HepG2 (cell line): ENCODE measurements around the gene BAG3. TPM values are rescaled to one million over a fixed set of nuclear protein-coding genes. Genes with fewer than 3 reads are reported as not detected.

Experiments
- ATAD3A ChIP-seq: sonication (generic); formaldehyde crosslinking; IDR thresholded peaks from 2 replicates; pipeline ENCODE4 v1.4.0; 2020; ENCODE audit warnings: missing genetic modification reagents
- BORCS8-MEF2B ChIP-seq: sonication (generic); formaldehyde crosslinking; IDR thresholded peaks from 2 replicates; pipeline ENCODE4 v1.8.0; 2022; ENCODE audit warnings: mild to moderate bottlenecking, missing genetic modification reagents
- EZH2 ChIP-seq: conservative IDR thresholded peaks from 2 replicates; pipeline ENCODE4 v1.6.1; 2012; ENCODE audit warnings: mild to moderate bottlenecking, low read depth, low read length, moderate library complexity
- KLF6 ChIP-seq: IDR thresholded peaks from 2 replicates; pipeline ENCODE4 v1.8.0; 2016; ENCODE audit warnings: missing biosample characterization, missing genetic modification reagents
- PPARG ChIP-seq: conservative IDR thresholded peaks from 2 replicates; pipeline ENCODE4 v1.6.1; 2016; ENCODE audit warnings: missing biosample characterization, missing genetic modification reagents
- RBAK ChIP-seq: sonication (generic); formaldehyde crosslinking; IDR thresholded peaks from 2 replicates; pipeline ENCODE4 v1.5.1; 2020; ENCODE audit warnings: mild to moderate bottlenecking, missing genetic modification reagents
- ZNF180 ChIP-seq: sonication (generic); formaldehyde crosslinking; IDR thresholded peaks from 2 replicates; pipeline ENCODE4 v1.4.0; 2020; ENCODE audit warnings: low read depth, missing genetic modification reagents, borderline replicate concordance
- polyA plus RNA-seq, 8 experiments: library from polyadenylated mRNA; depleted of rRNA in 3 of 8; stranded (reverse) in 7 of 8; unstranded in 1 of 8; fragments of >200 nt; fragmentation: Illumina TruSeq in 4 of 8; extraction: Trizol in 4 of 8; gene quantifications; 2 replicates each; pipeline versions ENCODE4 v1.2.1 to v1.2.3, GENCODE V29; 2011 to 2016; ENCODE audit warnings: low read depth in 4 of 8, missing spikeins in 1 of 8, mixed read lengths in 1 of 8; ENCODE audit not compliant: insufficient read depth in 1 of 8
- total RNA-seq, 5 experiments: library from RNA; depleted of rRNA; stranded (reverse); fragments of >200 nt; fragmentation: Illumina TruSeq; extraction: Trizol; gene quantifications; 2 replicates each; pipeline ENCODE4 v1.2.3, GENCODE V29; 2016; ENCODE audit warnings: low read depth in 1 of 5
- TF ChIP-seq, protein P1 (sequence below): IDR thresholded peaks from 2 replicates; pipeline ENCODE4 v1.6.1; 2012; ENCODE audit warnings: inconsistent platforms
- TF ChIP-seq, protein P2 (sequence below): sonication (generic); formaldehyde crosslinking; IDR thresholded peaks from one replicate; pipeline ENCODE4 v1.5.1; 2020; ENCODE audit warnings: mild to moderate bottlenecking, missing genetic modification reagents; ENCODE audit errors: not compliant biosample characterization
- TF ChIP-seq, protein P3 (sequence below): sonication (generic); formaldehyde crosslinking; IDR thresholded peaks from 2 replicates; pipeline ENCODE4 v1.5.1; 2020; ENCODE audit warnings: missing genetic modification reagents, mild to moderate bottlenecking, borderline replicate concordance
- TF ChIP-seq, protein P4 (sequence below): sonication (generic); formaldehyde crosslinking; IDR thresholded peaks from 2 replicates; pipeline ENCODE4 v1.4.0; 2020; ENCODE audit warnings: missing genetic modification reagents
- TF ChIP-seq, protein P5 (sequence below): sonication (generic); formaldehyde crosslinking; IDR thresholded peaks from 2 replicates; pipeline ENCODE4 v1.8.1; 2023; ENCODE audit warnings: mild to moderate bottlenecking, moderate library complexity, missing genetic modification reagents
- TF ChIP-seq, protein P6 (sequence below): sonication (generic); formaldehyde crosslinking; IDR thresholded peaks from 2 replicates; pipeline ENCODE4 v1.8.1; 2023; ENCODE audit warnings: missing genetic modification reagents, inconsistent platforms, borderline replicate concordance

BAG3 gene
- total and polyA plus RNA-seq, 2 of the 13 experiments (the other 11 are each of a cell fraction or from before 2014, with no cell fraction given), result 2.9 to 6.7 TPM

DNA sequence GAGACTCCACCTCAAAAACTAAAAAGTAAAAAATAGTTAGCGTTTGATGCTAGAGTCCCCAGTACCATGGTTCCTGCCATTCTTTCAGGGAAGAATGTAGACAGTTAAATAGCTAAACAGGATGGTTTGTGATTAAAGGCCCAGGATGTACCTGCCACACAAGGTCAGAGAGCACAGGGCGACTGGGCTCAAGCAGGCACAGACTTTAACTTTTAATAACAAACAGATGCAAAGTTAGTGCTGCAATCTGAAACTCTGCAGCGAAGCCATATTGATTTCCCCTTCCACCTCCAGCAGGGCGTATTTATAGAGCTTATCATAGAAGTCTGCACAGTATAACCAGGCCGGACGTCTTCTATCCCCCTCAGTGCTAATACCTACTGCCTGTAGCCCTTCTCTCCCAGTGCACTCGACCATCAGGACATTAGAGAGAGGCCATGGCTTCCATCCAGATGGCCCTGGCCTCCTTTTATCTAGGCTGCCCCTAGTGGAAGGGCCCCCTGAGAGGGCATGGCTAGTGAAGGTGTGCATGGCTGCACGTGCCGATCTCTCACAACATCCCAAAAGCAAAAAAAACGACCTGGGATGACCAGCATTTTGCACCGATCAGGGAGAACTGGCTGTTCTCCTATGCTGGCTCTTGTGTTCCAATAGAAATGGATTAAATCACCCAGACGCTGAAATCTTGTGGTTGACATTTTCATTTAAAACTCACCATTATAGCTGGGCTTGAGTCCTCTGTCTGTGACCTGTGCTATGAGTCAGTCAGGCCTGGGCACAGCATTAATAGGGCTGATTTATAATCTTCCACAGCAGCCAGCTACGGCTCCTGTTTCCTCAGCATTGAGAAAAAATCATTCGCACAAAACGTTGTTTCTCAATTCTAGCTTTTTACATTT, 7.6 kb upstream of the BAG3 start (continued):
- TF ChIP-seq RBAK (CRISPR knock-in tag) (no peak), ATAD3A (CRISPR knock-in tag) (no peak), EZH2 (no peak), KLF6 (CRISPR knock-in tag) (no peak), ZNF180 (no peak), BORCS8-MEF2B (CRISPR knock-in tag) (0 out of 2 replicates have a peak, but pooled peaks have one; percentile 39), PPARG (CRISPR knock-in tag) (no peak)
- TF ChIP-seq, protein P1, sequence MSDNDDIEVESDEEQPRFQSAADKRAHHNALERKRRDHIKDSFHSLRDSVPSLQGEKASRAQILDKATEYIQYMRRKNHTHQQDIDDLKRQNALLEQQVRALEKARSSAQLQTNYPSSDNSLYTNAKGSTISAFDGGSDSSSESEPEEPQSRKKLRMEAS, result peak; percentile 84
- TF ChIP-seq, protein P2, sequence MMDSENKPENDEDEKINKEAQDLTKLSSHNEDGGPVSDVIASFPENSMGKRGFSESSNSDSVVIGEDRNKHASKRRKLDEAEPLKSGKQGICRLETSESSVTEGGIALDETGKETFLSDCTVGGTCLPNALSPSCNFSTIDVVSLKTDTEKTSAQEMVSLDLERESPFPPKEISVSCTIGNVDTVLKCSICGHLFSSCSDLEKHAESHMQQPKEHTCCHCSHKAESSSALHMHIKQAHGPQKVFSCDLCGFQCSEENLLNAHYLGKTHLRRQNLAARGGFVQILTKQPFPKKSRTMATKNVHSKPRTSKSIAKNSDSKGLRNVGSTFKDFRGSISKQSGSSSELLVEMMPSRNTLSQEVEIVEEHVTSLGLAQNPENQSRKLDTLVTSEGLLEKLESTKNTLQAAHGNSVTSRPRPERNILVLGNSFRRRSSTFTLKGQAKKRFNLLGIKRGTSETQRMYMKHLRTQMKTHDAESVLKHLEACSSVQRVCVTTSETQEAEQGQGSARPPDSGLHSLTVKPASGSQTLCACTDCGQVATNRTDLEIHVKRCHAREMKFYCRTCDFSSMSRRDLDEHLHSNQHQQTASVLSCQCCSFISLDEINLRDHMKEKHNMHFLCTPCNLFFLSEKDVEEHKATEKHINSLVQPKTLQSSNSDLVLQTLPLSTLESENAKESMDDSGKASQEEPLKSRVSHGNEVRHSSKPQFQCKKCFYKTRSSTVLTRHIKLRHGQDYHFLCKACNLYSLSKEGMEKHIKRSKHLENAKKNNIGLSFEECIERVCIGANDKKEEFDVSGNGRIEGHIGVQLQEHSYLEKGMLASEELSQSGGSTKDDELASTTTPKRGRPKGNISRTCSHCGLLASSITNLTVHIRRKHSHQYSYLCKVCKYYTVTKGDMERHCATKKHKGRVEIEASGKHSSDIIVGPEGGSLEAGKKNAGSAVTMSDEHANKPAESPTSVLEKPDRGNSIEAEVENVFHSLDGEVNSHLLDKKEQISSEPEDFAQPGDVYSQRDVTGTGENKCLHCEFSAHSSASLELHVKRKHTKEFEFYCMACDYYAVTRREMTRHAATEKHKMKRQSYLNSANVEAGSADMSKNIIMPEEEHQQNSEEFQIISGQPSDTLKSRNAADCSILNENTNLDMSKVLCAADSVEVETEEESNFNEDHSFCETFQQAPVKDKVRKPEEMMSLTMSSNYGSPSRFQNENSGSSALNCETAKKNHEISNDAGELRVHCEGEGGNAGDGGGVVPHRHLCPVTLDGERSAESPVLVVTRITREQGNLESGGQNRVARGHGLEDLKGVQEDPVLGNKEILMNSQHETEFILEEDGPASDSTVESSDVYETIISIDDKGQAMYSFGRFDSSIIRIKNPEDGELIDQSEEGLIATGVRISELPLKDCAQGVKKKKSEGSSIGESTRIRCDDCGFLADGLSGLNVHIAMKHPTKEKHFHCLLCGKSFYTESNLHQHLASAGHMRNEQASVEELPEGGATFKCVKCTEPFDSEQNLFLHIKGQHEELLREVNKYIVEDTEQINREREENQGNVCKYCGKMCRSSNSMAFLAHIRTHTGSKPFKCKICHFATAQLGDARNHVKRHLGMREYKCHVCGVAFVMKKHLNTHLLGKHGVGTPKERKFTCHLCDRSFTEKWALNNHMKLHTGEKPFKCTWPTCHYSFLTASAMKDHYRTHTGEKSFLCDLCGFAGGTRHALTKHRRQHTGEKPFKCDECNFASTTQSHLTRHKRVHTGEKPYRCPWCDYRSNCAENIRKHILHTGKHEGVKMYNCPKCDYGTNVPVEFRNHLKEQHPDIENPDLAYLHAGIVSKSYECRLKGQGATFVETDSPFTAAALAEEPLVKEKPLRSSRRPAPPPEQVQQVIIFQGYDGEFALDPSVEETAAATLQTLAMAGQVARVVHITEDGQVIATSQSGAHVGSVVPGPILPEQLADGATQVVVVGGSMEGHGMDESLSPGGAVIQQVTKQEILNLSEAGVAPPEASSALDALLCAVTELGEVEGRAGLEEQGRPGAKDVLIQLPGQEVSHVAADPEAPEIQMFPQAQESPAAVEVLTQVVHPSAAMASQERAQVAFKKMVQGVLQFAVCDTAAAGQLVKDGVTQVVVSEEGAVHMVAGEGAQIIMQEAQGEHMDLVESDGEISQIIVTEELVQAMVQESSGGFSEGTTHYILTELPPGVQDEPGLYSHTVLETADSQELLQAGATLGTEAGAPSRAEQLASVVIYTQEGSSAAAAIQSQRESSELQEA (CRISPR knock-in tag), result no peak
- TF ChIP-seq, protein P3, sequence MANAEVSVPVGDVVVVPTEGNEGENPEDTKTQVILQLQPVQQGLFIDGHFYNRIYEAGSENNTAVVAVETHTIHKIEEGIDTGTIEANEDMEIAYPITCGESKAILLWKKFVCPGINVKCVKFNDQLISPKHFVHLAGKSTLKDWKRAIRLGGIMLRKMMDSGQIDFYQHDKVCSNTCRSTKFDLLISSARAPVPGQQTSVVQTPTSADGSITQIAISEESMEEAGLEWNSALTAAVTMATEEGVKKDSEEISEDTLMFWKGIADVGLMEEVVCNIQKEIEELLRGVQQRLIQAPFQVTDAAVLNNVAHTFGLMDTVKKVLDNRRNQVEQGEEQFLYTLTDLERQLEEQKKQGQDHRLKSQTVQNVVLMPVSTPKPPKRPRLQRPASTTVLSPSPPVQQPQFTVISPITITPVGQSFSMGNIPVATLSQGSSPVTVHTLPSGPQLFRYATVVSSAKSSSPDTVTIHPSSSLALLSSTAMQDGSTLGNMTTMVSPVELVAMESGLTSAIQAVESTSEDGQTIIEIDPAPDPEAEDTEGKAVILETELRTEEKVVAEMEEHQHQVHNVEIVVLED (CRISPR knock-in tag), result no peak
- TF ChIP-seq, protein P4, sequence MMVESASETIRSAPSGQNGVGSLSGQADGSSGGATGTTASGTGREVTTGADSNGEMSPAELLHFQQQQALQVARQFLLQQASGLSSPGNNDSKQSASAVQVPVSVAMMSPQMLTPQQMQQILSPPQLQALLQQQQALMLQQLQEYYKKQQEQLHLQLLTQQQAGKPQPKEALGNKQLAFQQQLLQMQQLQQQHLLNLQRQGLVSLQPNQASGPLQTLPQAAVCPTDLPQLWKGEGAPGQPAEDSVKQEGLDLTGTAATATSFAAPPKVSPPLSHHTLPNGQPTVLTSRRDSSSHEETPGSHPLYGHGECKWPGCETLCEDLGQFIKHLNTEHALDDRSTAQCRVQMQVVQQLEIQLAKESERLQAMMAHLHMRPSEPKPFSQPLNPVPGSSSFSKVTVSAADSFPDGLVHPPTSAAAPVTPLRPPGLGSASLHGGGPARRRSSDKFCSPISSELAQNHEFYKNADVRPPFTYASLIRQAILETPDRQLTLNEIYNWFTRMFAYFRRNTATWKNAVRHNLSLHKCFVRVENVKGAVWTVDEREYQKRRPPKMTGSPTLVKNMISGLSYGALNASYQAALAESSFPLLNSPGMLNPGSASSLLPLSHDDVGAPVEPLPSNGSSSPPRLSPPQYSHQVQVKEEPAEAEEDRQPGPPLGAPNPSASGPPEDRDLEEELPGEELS (CRISPR knock-in tag), result no peak
- TF ChIP-seq, protein P5, sequence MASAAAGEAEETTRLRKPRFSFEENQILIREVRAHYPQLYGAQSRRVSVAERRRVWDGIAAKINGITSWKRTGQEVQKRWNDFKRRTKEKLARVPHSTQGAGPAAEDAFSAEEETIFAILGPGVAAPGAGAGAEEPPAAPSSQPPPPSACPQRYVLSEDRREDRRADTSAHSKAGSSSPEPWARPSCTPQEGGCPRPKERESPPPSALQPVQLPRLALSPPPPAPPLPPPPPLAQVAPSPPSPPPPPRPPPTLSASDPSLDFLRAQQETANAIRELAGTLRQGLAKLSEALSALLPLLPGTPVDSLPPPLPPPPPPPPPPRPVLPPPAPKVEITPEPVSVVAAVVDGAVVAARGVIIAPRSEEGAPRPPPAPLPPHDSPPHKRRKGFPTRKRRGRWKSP (CRISPR knock-in tag), result peak; percentile 70; the same call in 1 of the 2 replicates
- TF ChIP-seq, protein P6, sequence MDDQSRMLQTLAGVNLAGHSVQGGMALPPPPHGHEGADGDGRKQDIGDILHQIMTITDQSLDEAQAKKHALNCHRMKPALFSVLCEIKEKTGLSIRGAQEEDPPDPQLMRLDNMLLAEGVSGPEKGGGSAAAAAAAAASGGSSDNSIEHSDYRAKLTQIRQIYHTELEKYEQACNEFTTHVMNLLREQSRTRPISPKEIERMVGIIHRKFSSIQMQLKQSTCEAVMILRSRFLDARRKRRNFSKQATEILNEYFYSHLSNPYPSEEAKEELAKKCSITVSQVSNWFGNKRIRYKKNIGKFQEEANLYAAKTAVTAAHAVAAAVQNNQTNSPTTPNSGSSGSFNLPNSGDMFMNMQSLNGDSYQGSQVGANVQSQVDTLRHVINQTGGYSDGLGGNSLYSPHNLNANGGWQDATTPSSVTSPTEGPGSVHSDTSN (CRISPR knock-in tag), result no peak
